Measurements from ENCODE around the gene CHERP.

The CHERP gene

GRCh38 chr19:16587833-16588823 lies 45.9 kb upstream of the CHERP start:
- no peak overlapping the region for H3K4me3 ChIP-seq (ENCODE audit: low read depth, low read length)
- no peak for DNase-seq (ENCODE audit: low read depth)
- in situ Hi-C loops (cut with HindIII; ENCODE audit: low sequenced_read_pairs) = no loop called here
- TF ChIP-seq, protein P1, sequence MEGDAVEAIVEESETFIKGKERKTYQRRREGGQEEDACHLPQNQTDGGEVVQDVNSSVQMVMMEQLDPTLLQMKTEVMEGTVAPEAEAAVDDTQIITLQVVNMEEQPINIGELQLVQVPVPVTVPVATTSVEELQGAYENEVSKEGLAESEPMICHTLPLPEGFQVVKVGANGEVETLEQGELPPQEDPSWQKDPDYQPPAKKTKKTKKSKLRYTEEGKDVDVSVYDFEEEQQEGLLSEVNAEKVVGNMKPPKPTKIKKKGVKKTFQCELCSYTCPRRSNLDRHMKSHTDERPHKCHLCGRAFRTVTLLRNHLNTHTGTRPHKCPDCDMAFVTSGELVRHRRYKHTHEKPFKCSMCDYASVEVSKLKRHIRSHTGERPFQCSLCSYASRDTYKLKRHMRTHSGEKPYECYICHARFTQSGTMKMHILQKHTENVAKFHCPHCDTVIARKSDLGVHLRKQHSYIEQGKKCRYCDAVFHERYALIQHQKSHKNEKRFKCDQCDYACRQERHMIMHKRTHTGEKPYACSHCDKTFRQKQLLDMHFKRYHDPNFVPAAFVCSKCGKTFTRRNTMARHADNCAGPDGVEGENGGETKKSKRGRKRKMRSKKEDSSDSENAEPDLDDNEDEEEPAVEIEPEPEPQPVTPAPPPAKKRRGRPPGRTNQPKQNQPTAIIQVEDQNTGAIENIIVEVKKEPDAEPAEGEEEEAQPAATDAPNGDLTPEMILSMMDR (IDR thresholded peaks at IDR 0.05; ENCODE audit: low read depth, low read length, missing control alignments) = no peak

DNA sequence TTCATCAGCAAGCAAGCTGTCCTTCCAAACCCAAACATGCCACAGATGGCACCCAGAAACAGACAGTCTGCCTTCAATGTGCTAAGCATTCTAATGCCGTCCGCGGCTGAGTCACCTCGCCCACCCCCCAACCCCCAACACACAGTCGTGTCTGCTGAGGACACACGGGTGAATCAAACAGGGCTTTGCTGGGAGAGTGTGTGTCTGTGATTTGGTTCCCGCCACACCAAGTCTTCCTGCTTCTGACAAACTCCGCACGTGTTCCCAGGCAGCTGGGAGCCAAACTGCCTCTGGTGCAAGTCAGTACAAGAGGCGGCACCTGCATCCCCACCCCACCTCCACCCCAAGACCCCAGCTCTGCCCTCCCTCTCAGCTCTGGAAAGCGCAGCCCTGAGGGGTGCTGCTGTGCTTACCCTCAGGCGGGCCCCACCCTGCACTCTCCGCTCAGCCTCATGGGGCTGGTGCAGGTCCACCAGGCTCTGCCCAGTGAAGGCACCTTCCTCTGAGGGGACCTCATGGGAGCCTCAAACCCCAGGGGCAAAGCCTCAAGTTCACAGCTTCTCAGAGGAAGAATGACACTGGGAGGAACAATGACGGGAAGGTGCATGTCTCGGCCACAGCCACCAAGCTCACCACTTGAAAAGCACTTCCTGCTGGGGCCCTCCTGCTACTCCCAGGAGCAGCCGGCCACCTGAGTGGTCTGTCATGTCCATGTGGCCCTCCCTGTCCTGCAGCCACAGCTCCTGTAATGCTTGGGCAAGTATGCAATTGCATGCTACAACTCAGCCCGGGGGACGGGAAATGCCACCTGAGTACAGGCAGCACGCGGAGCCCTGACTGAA lies 45.0 kb upstream of the CHERP start:
- DNase-seq (ENCODE audit: low read depth) = no peak
- in situ Hi-C loops (cut with HindIII; ENCODE audit: low sequenced_read_pairs) = no loop called here
- H3K4me3 ChIP-seq (ENCODE audit: low read depth, low read length) = no peak overlapping the region
- TF ChIP-seq, protein P1 (IDR thresholded peaks at IDR 0.05; ENCODE audit: low read depth, low read length, missing control alignments) = no peak

GRCh38 chr19:16586477-16586871 lies 44.2 kb upstream of the CHERP start:
- no peak for DNase-seq (ENCODE audit: low read depth)
- TF ChIP-seq, protein P1 (IDR thresholded peaks at IDR 0.05; ENCODE audit: low read depth, low read length, missing control alignments) = no peak
- in situ Hi-C loops (cut with HindIII; ENCODE audit: low sequenced_read_pairs) = no loop called here
- no peak overlapping the region for H3K4me3 ChIP-seq (ENCODE audit: low read depth, low read length)

- TF ChIP-seq, protein P1 (IDR thresholded peaks at IDR 0.05; ENCODE audit: low read depth, low read length, missing control alignments) = no peak
- no peak overlapping the region for H3K4me3 ChIP-seq (ENCODE audit: low read depth, low read length)
- in situ Hi-C loops (cut with HindIII; ENCODE audit: low sequenced_read_pairs) = no loop called here
- DNase-seq (ENCODE audit: low read depth) = no peak
Measured at GRCh38 chr19:16585808-16586476, 43.7 kb upstream of the CHERP start.

DNA sequence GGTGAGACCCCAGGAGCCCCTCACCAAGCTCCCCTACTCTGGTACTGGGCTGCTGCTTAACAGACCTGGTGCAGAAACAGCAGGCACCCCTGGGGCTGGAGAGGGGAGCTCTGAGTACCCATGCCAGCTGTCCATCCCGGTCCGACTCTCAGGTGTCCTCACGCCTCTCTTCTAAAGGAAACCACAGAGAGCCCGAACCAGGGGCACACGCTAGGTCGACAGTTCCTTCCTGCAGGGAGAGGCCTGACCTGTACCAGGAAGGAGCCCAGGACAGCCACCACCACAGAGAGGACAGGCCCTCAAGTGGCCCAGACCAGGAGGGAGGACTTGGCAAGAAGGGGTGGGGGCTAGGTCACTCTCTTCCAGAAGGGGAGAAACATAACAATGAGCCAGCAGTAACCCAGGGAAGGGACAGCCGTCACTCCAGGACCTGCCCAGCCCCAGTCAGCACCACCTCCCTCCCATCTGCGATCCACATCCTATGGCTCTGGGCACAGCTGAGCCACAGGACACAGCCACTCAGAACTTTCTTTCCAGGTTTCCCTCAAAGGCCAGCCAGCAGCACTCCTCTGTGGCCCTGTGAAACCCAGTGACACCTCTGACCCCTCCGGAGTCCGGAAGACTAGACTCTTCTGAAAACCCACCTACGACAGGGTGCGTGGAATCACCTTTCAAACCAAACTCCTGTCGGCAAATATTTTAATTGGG lies 43.0 kb upstream of the CHERP start:
- in situ Hi-C loops (cut with HindIII; ENCODE audit: low sequenced_read_pairs) = no loop called here
- no peak overlapping the region for H3K4me3 ChIP-seq (ENCODE audit: low read depth, low read length)
- DNase-seq (ENCODE audit: low read depth) = no peak
- TF ChIP-seq, protein P1 (IDR thresholded peaks at IDR 0.05; ENCODE audit: low read depth, low read length, missing control alignments) = no peak
